ENCODE results near the gene CPE. TPM values are rescaled to one million over a fixed set of nuclear protein-coding genes. Genes with fewer than 3 reads are reported as not detected.
A peak's percentile ranks its signal among the peaks of the same experiment; 100 is the strongest.
"Not testable (repeated sequence)": the region's sequence is repeated elsewhere in the genome, so short reads cannot be mapped to it uniquely, and the experiment has no call there.

CPE gene
- total RNA-seq, 1 donor from 2014 or later = 24.0 TPM

- no peak for FAIRE-seq
- DNase-seq (ENCODE audit: low read depth) = no peak
- no peak for TF ChIP-seq CTCF (IDR thresholded peaks at IDR 0.05; ENCODE audit: insufficient read depth, low read length, severe bottlenecking)
Measured at GRCh38 chr4:165443276-165443675, 64.5 kb downstream of the CPE start.

GRCh38 chr4:165448700-165449099 is 69.9 kb downstream of the CPE start:
- DNase-seq (ENCODE audit: low read depth) (no peak), FAIRE-seq (no peak)
- no peak for TF ChIP-seq CTCF (IDR thresholded peaks at IDR 0.05; ENCODE audit: insufficient read depth, low read length, severe bottlenecking)
- H3K36me3 ChIP-seq (ENCODE audit: control insufficient read depth, insufficient read depth, low read length) = no peaks in the 10 kb centered on the region
- H3K27me3 ChIP-seq (ENCODE audit: control insufficient read depth, insufficient read depth, low read length) = no peaks in the 10 kb centered on the region
- no peak overlapping the region for H3K4me3 ChIP-seq (ENCODE audit: low read depth, low read length)

More at GRCh38 chr4:165443276-165443675, 64.5 kb downstream of the CPE start:
- Histone ChIP-seq H3K27me3 (ENCODE audit: control insufficient read depth, insufficient read depth, low read length) (no peaks in the 10 kb centered on the region), H3K4me3 (ENCODE audit: low read depth, low read length) (no peak overlapping the region), H3K36me3 (ENCODE audit: control insufficient read depth, insufficient read depth, low read length) (no peaks in the 10 kb centered on the region)

- DNase-seq (ENCODE audit: low read depth) = no peak
- no peak for FAIRE-seq
- Histone ChIP-seq H3K36me3 (ENCODE audit: control insufficient read depth, insufficient read depth, low read length) (no peaks in the 10 kb centered on the region), H3K4me3 (ENCODE audit: low read depth, low read length) (no peak overlapping the region), H3K27me3 (ENCODE audit: control insufficient read depth, insufficient read depth, low read length) (no peaks in the 10 kb centered on the region)
- no peak for TF ChIP-seq CTCF (IDR thresholded peaks at IDR 0.05; ENCODE audit: insufficient read depth, low read length, severe bottlenecking)
Measured at GRCh38 chr4:165449333-165449732, 70.5 kb downstream of the CPE start.

- Histone ChIP-seq H3K4me3 (ENCODE audit: low read depth, low read length) (no peak overlapping the region), H3K36me3 (ENCODE audit: control insufficient read depth, insufficient read depth, low read length) (no peaks in the 10 kb centered on the region), H3K27me3 (ENCODE audit: control insufficient read depth, insufficient read depth, low read length) (no peaks in the 10 kb centered on the region)
- no peak for TF ChIP-seq CTCF (IDR thresholded peaks at IDR 0.05; ENCODE audit: insufficient read depth, low read length, severe bottlenecking)
- no peak for DNase-seq (ENCODE audit: low read depth)
- no peak for FAIRE-seq
Measured at GRCh38 chr4:165450871-165451270, 72.1 kb downstream of the CPE start.

- not testable (repeated sequence) for FAIRE-seq; H3K36me3 ChIP-seq (ENCODE audit: control insufficient read depth, insufficient read depth, low read length); DNase-seq (ENCODE audit: low read depth); H3K27me3 ChIP-seq (ENCODE audit: control insufficient read depth, insufficient read depth, low read length); H3K4me3 ChIP-seq (ENCODE audit: low read depth, low read length)
Measured at GRCh38 chr4:165453140-165453539, 74.3 kb downstream of the CPE start.

- FAIRE-seq = no peak
- DNase-seq (ENCODE audit: low read depth) = peak; percentile 69
- Histone ChIP-seq H3K27me3 (ENCODE audit: control insufficient read depth, insufficient read depth, low read length) (no peaks in the 10 kb centered on the region), H3K4me3 (ENCODE audit: low read depth, low read length) (no peak overlapping the region), H3K36me3 (ENCODE audit: control insufficient read depth, insufficient read depth, low read length) (no peaks in the 10 kb centered on the region)
- TF ChIP-seq CTCF (IDR thresholded peaks at IDR 0.05; ENCODE audit: insufficient read depth, low read length, severe bottlenecking) = no peak
Measured at GRCh38 chr4:165454426-165454825, 75.6 kb downstream of the CPE start.

Measured in bronchial epithelial cell (primary cell).